ENCODE results near the gene CLTA. TPM values are rescaled to one million over a fixed set of nuclear protein-coding genes. Genes with fewer than 3 reads are reported as not detected.

The CLTA gene
- polyA plus RNA-seq, 1 experiment: 364 TPM

GRCh38 chr9:36164989-36165388 lies 25.7 kb upstream of the CLTA start:
- ChIA-PET CTCF (interaction anchor here (0.7 to 3.3 kb wide), 10 partner anchors 10 to 220 kb away, joined by 3 to 18 read pairs (median 6); partner anchors contain the start of gene CLTA), POLR2A (interaction anchor here (0.8 to 2.7 kb wide), 2 partner anchors 16 to 26 kb away, joined by 3 to 7 read pairs; partner anchors contain the start of gene CLTA)
- no peak for DNase-seq (ENCODE audit: low read depth, low spot score)
- TF ChIP-seq CTCF (IDR thresholded peaks at IDR 0.05; ENCODE audit: low read depth, low read length): no peak
- no peak overlapping the region for H3K27ac ChIP-seq (ENCODE audit: low read depth, low read length)
- peaks cover under 1% of the 10 kb centered on the region; the same call in 1 of the 2 replicates for H3K9me3 ChIP-seq (ENCODE audit: control insufficient read depth, insufficient read depth, low read length)
- no peak overlapping the region for H3K4me3 ChIP-seq (ENCODE audit: low read depth, low read length)
- no peaks in the 10 kb centered on the region for H3K27me3 ChIP-seq (ENCODE audit: control insufficient read depth, insufficient read depth, low read length)

- ChIA-PET POLR2A (interaction anchor here (0.6 to 1.8 kb wide), 6 partner anchors 17 to 1094 kb away, joined by 3 to 7 read pairs (median 6); no protein-coding TSS in a partner anchor), CTCF (interaction anchor here (0.5 to 3.3 kb wide), 15 partner anchors 11 to 289 kb away, joined by 3 to 18 read pairs (median 5); partner anchors contain the start of gene CLTA)
- no peak for TF ChIP-seq CTCF (IDR thresholded peaks at IDR 0.05; ENCODE audit: low read depth, low read length)
- H3K27me3 ChIP-seq (ENCODE audit: control insufficient read depth, insufficient read depth, low read length): no peaks in the 10 kb centered on the region
- peak overlapping the region; percentile 63 for H3K4me3 ChIP-seq (ENCODE audit: low read depth, low read length)
- H3K9me3 ChIP-seq (ENCODE audit: control insufficient read depth, insufficient read depth, low read length): peaks cover 3% of the 10 kb centered on the region; the same call in 1 of the 2 replicates
- H3K27ac ChIP-seq (ENCODE audit: low read depth, low read length): peak overlapping the region; percentile 57
- no peak for DNase-seq (ENCODE audit: low read depth, low spot score)
Observed at GRCh38 chr9:36165826-36166167, 24.9 kb upstream of the CLTA start.

- no peak overlapping the region for H3K27ac ChIP-seq (ENCODE audit: low read depth, low read length)
- POLR2A ChIA-PET: interaction anchor here (0.7 to 1.8 kb wide), 9 partner anchors 18 to 1095 kb away, joined by 3 to 7 read pairs (median 5); partner anchors contain the start of genes CLTA and GLIPR2
- no peak for DNase-seq (ENCODE audit: low read depth, low spot score)
- peak overlapping the region; percentile 63 for H3K4me3 ChIP-seq (ENCODE audit: low read depth, low read length)
- no peaks in the 10 kb centered on the region for H3K27me3 ChIP-seq (ENCODE audit: control insufficient read depth, insufficient read depth, low read length)
- peak; percentile 84 for TF ChIP-seq CTCF (IDR thresholded peaks at IDR 0.05; ENCODE audit: low read depth, low read length)
- peaks cover 3% of the 10 kb centered on the region; the same call in 1 of the 2 replicates for H3K9me3 ChIP-seq (ENCODE audit: control insufficient read depth, insufficient read depth, low read length)
- CTCF ChIA-PET: interaction anchor here (0.5 to 3.3 kb wide), 35 partner anchors 11 to 288 kb away, joined by 3 to 18 read pairs (median 4); partner anchors contain the start of gene CLTA
Observed at GRCh38 chr9:36166168-36166927, 24.4 kb upstream of the CLTA start.

GRCh38 chr9:36169166-36169565 lies 21.6 kb upstream of the CLTA start, which contains the start of gene CCIN:
Gene CCIN (plus strand): TSS chr9:36169388. CDS start chr9:36169503, 115 bp downstream.
- Histone ChIP-seq H3K9me3 (ENCODE audit: control insufficient read depth, insufficient read depth, low read length) (peaks cover 3% of the 10 kb centered on the region; the same call in 1 of the 2 replicates), H3K4me3 (ENCODE audit: low read depth, low read length) (no peak within 1 kb of the TSS), H3K27ac (ENCODE audit: low read depth, low read length) (no peak within 1 kb of the TSS), H3K27me3 (ENCODE audit: control insufficient read depth, insufficient read depth, low read length) (no peaks in the 10 kb centered on the region)
- ChIA-PET POLR2A (interaction anchor here (0.6 kb wide), 1 partner anchor 9 kb away, joined by 4 read pairs; no protein-coding TSS in a partner anchor), CTCF (interaction anchor here (0.8 kb wide), 1 partner anchor 21 kb away, joined by 3 read pairs; no protein-coding TSS in a partner anchor)
- no peak for DNase-seq (ENCODE audit: low read depth, low spot score)
- no peak for TF ChIP-seq CTCF (IDR thresholded peaks at IDR 0.05; ENCODE audit: low read depth, low read length)

Measured in AG04450 (cell line).